ENCODE measurements around the gene RDH16. TPM values are rescaled to one million over a fixed set of nuclear protein-coding genes. Genes with fewer than 3 reads are reported as not detected.

The RDH16 gene
- total RNA-seq, 2 donors from 2014 or later: 0.16 to 0.44 TPM

- no peak for TF ChIP-seq CTCF (IDR thresholded peaks at IDR 0.05)
- no peak overlapping the region for H3K4me3 ChIP-seq
- intact Hi-C loops (cut with DNase I): no loop called here
- H3K27me3 ChIP-seq: no peaks in the 10 kb centered on the region
- H3K9me3 ChIP-seq: no peaks in the 10 kb centered on the region
- no peak for DNase-seq
- H3K36me3 ChIP-seq: no peaks in the 10 kb centered on the region
- no peak overlapping the region for H3K27ac ChIP-seq
- no peaks in the 10 kb centered on the region for H3K4me1 ChIP-seq
- no peak overlapping the region for H3K9ac ChIP-seq (ENCODE audit: low read depth in 2 of 2, low read length in 2 of 2)
Observed at GRCh38 chr12:56958422-56958821, 1.0 kb upstream of the RDH16 start.

GRCh38 chr12:56955631-56956256, 1.7 kb downstream of the RDH16 start:
- Histone ChIP-seq H3K36me3 (no peaks in the 10 kb centered on the region), H3K27ac (no peak overlapping the region), H3K4me1 (no peaks in the 10 kb centered on the region), H3K9me3 (no peaks in the 10 kb centered on the region), H3K9ac (ENCODE audit: low read depth in 2 of 2, low read length in 2 of 2) (no peak overlapping the region), H3K4me3 (no peak overlapping the region), H3K27me3 (no peaks in the 10 kb centered on the region)
- intact Hi-C loops (cut with DNase I): no loop called here
- no peak for DNase-seq
- TF ChIP-seq CTCF (IDR thresholded peaks at IDR 0.05): no peak

- intact Hi-C loops (cut with DNase I): no loop called here
- Histone ChIP-seq H3K9me3 (no peaks in the 10 kb centered on the region), H3K27ac (no peak overlapping the region), H3K9ac (ENCODE audit: low read depth in 2 of 2, low read length in 2 of 2) (no peak overlapping the region), H3K4me3 (no peak overlapping the region), H3K36me3 (no peaks in the 10 kb centered on the region), H3K4me1 (no peaks in the 10 kb centered on the region), H3K27me3 (no peaks in the 10 kb centered on the region)
- no peak for DNase-seq
- no peak for TF ChIP-seq CTCF (IDR thresholded peaks at IDR 0.05)
Observed at GRCh38 chr12:56954958-56955355, 2.5 kb downstream of the RDH16 start.

GRCh38 chr12:56954057-56954957, 3.1 kb downstream of the RDH16 start:
- no peaks in the 10 kb centered on the region for H3K4me1 ChIP-seq
- H3K4me3 ChIP-seq: no peak overlapping the region
- DNase-seq: no peak
- no peak overlapping the region for H3K27ac ChIP-seq
- H3K27me3 ChIP-seq: no peaks in the 10 kb centered on the region
- H3K36me3 ChIP-seq: no peaks in the 10 kb centered on the region
- no peak for TF ChIP-seq CTCF (IDR thresholded peaks at IDR 0.05)
- no peaks in the 10 kb centered on the region for H3K9me3 ChIP-seq
- intact Hi-C loops (cut with DNase I): no loop called here
- no peak overlapping the region for H3K9ac ChIP-seq (ENCODE audit: low read depth in 2 of 2, low read length in 2 of 2)

GRCh38 chr12:56953314-56953713, 4.1 kb downstream of the RDH16 start:
- Histone ChIP-seq H3K4me1 (no peaks in the 10 kb centered on the region), H3K4me3 (no peak overlapping the region), H3K27ac (no peak overlapping the region), H3K9me3 (no peaks in the 10 kb centered on the region), H3K9ac (ENCODE audit: low read depth in 2 of 2, low read length in 2 of 2) (no peak overlapping the region), H3K36me3 (no peaks in the 10 kb centered on the region), H3K27me3 (no peaks in the 10 kb centered on the region)
- intact Hi-C loops (cut with DNase I): no loop called here
- DNase-seq: no peak
- TF ChIP-seq CTCF (IDR thresholded peaks at IDR 0.05): no peak
